Activated CD4-positive, alpha-beta T cell treated with anti-CD3 and anti-CD28 coated beads, Interleukin-2, amount 50 U/mL, for 1 hour (primary cell): Measurements from ENCODE around the gene CRYBG1.

Source experiments
- DNase-seq: peaks from one replicate; pipeline ENCODE4 v3.0.0-alpha.2; 2020

The CRYBG1 gene

DNA sequence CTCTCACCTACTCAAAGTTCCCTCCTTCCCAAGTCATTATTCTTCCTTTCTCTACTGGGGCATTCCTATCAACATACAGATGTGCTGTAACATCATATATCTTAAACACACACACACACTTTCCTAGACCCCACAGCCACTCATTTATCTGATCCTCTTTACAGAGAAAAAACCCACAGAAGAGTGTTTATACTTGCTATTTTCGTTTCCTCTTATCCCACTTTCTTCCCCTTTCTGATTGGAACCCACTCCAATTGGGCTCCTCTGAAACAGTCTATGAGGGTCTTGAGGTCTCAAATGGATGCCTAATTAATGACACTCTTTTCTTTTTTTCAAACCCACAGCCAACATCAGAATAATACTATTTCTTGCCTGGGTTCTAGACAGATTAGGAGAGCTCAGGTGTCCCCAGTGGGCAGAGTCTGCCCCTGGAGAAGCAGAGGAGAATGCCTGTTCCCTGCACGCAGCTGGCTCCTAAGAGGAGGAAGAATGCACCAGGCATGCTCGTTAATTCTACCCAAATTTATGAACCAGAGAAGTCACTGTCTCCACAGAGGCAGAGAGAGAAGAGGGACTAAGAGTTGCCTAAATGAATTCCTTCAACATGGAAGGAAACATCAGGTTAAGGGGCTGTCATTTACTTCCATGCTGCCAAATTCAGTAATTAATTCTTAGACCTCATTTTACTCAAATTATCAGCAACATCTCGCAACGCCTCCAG, 65.9 kb downstream of the CRYBG1 start:
- DNase-seq: no peak

DNA sequence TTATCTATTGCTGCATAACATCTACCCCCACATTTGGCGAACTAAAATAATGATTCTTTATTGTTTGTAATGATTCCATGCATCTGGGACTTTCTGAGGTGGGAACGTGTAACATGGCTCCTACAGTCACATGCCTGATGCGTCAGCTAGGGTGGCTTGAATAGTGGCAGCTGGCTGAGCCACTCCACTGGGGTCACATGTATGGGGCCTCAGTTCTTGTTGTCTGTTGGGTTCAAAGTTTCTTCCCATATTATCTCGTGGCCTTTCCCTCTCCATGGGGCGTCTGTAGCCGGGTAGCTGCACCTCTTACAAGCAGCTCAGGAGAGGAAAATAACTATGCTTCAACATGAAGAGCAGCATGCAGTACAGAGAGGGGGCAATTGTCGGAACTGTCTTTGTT, 69.9 kb downstream of the CRYBG1 start:
- DNase-seq: no peak

DNA sequence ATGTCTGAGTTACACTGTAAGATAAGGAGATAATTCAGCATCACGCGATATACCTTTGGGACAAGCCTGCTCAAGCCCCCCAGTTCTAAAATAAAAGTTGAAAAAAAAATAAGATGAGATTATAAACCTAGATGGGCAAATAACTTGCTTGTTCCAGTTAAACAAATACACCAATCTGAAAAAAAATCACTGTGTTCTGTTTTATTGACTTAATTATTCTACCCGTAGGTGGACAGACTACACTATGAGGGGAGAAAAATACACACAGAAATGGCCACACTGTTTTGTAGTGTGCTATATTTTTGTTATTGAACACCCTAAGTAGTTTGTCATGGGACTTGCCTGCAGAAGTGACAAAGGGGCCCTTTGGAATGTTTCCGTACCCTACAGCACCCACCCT, 70.9 kb downstream of the CRYBG1 start:
- no peak for DNase-seq

DNA sequence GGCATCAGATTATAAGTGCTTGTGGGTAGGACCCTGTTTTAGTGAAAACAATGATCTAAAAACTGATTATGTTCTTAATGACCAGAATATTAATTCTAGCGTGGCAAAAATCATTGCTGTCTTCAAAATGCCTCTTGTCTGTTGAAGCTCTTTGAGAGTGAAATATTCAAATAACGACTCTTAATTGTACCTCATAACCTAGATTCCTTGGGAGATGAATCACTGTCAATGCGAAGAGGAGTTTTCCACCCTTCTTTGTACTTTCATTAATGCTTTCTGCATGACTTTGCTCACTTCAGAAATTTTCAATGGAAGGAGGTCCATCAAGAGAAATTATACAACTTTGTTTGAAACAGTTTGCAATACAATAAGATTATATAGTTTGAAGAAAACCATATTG, 71.5 kb downstream of the CRYBG1 start:
- no peak for DNase-seq

DNA sequence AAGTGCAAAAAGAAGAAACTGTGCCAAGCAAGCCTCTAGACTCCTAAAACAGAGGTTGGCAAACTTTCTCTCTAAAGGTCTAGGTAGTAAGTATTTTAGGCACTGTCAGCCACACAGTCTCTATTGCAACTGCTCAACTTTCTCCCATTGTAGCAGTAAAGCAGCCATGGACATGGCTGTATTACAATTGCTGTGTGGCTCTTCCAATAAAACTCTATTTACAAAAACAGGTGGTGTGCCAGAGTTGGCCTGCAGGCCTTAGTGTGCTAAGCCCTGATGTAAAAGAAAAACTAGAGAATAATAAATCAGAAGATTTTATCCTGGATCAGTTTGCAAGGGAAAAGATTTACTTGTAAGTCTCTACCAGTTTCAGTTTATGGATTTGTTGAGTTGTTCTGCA, 74.0 kb downstream of the CRYBG1 start:
- DNase-seq: no peak

DNA sequence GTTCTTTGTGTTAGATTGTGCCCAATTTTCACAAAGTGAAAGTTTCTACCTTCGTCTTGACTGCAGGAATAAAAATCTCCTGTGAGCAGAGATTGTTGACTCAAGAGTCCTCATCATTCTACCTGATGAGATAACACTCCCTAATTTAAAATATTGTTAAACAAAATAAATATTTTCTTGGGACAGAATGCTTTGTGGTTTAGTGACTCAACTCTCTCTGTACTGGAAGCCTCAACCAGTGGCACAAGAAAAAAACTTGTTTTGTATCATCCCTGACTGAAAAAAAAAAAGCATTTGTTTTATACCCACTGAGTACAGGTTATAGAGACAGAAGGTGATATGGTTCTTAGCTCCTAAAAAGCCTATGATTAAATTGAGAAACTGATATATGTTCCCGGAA, 78.9 kb downstream of the CRYBG1 start:
- no peak for DNase-seq

DNA sequence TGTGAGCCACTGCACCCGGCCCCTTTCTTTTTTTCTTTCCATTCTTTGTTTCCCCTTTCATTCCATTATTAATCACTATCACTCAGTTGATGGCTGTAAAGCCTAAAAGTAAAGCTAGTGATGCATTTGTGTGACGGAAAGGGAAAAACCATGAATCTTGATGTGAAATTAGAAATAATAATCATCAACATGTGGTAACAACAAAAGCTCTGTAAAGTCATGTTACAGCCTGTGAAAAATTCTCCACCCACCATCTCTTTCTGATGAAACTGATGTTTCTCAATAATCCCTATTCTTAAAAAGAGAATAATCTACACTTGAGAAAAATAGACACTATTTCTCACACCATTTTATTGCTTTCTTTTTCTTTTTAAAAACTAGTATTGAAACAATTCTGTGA, 80.0 kb downstream of the CRYBG1 start:
- DNase-seq: no peak

DNA sequence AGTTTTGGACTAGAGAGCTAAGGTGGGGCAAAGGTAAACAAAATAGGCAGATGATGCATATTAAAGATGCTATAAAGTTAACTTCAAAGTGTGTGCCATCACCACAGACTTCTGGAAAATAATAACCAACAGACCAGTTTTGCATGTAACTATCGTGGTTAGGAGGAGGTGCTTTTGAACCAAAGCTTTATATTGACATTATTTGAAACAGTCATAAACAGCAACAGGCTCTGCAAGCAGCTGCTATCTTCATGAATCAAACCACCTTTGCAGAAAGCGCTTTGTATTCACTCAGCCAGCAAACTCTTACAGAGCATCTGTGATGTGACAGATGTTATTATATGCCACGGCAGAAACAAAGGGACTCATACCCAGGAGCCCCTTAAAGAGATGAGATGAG, 81.9 kb downstream of the CRYBG1 start:
- DNase-seq: no peak

DNA sequence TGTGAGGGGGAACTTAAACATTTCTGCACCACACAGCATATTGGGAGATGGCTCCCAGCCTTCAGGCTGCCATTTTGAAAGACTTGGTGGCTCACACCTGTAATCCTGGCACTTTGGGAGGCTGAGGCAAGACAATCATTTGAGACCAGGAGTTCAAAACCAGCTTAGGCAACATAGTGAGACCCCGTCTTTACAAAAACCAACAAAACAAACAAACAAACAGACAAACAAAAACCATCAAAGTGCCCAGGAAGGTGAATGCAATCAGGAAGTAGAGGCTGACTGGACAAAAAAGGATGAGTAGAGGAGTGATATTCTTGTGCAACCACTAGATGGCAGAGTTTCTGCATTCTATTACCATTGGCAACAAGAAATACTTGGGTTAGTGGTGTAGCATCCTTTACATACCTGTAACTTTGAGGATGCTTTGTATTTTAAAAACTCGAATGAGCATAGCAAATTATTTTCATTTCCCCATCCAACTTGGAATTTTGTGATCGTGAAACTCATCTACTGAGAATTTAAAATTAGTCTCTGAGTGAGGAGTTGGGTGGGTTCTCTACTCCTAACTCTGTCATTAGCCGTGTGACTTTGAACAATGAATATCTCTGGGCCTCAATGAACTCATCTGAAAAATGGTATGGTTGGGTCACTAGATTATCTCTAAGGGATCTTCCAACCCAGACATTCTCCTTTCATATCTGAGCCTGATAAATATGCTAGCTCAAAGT, 84.4 kb downstream of the CRYBG1 start:
- no peak for DNase-seq

DNA sequence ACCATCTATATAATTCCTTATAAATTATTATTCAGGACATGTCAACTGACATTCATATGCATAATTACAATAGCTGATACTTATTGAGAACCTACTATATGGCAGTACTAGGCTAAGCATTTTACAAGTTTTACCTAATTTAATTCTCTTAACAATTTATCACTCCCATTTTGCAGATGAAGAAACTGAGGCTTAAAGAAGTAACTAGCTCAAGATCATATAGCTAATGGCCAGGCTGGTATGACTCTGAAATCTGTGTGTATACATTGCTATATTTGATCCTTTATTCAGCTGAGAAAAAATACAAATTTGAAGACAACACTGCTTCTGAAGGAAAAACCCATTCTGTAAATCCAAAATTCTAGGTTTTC, 85.0 kb downstream of the CRYBG1 start:
- no peak for DNase-seq

DNA sequence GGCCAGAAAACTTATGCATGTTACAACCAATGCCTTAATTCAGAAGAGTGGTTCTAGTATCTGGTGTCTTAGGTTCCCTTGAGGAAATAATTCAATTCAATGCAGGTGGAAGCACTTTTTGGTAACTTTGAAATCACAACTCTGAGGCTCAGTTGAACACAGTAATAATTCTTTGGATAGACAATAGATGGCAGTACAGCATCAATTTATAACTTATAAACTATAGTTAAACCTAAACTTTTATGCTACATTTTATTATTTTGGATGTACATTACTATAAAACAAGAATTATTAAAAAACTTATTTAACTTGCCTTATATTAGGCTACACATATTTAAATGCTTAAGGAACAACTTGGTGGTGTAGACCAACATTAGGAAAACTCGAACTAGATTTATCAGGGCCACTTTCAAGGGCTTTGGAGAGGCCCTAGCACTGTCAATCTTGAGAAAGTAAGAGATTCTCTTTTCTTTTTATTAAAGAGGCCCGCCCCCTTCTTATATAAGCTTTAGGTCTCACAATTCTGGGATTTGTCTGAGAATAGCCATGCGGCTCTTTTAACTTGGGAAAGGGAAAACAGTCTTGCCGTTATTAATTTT, 85.9 kb downstream of the CRYBG1 start:
- DNase-seq: no peak

DNA sequence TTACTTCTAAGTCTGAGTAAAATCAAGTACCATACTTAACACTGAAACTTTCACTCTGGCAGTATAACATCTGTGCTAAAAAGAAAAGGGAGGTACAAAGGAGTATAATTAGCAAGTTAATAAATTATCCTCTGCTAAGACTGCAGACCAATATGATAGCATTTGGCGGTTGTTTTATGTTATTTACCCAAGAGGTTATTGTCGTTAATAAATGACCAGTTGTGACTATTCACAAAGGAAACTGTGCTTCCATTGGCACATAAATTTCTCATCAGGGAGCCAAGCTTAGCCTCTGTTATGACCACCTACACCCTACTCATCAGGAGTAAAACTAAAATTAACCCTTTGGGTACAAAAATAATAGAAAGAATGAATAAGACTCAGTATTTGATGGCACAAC, 86.5 kb downstream of the CRYBG1 start:
- no peak for DNase-seq

DNA sequence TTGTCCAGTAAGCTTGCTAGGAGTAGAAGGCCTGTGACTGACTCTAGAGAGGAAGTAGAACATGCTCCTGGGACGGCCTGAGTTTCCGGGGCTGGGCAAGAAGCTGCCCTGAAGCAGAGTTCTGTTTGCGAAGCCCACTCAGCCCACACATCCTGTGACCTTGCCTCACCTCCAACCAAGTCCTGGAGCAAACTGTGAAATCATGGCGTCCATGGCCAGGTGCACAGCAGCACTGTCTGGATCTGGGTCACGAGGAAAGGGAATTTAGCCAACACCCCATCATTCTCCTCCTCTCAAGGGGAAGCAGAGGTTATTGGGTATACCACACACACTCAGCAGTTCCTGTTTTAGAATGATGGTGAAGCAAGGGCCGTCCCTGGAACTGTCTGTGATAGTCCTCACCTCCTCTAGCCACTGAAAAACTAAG, 87.5 kb downstream of the CRYBG1 start:
- DNase-seq: peak; percentile 4

DNA sequence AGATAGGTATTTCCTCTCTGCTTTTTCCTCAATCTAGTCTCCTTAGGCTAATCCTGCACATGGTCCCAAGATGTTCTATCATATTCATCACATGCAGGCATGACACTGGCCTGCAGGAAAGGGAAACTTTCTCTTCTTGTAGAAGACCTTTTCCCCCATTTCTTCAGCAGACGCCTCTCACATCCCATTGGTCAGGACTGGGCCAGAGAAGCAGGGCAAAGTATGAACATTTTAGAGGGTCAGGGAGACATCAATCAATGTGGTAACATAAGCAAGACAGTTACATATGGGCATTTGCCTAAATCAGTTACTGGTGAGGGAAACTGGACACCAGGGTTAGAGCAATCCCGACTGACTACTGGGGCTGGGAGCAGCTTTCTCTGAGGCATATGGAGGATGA, 90.1 kb downstream of the CRYBG1 start:
- no peak for DNase-seq

DNA sequence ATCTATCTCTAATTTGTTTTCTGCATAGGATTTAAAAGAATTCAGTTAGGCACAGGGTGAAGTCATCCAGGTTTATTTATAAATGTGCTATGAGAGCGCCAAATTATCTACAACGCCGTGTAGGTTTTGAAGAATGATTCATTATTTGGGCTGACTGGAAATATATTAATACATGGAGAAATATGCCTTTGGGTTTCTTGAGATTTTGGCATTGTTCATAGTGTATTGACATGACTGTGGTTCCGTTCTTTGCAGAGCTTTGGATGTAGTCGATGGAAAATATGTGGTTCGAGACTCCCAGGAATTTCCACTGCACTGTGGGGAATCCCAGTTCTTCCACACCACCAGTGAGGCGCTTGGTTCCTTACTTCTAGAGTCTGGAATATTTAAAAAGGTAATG, 90.9 kb downstream of the CRYBG1 start:
- no peak for DNase-seq

DNA sequence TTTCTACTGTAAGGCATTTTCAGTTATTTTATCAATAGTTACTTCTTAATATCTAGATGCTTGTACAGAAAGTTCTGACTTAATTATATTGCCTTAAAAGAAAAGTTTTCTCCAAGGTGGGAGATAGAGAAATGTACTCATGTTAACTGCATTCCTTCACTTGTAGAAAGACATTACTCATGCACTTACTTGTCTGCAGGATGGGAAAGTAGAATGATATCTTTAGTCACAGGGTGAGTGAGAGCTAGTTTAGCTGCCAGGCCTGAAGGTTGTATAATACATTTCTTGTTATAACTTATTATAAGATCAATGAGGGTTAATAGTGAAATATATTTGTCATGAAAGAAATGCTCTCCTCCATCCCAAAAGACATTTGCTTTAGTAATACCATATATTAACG, 92.1 kb downstream of the CRYBG1 start:
- no peak for DNase-seq

DNA sequence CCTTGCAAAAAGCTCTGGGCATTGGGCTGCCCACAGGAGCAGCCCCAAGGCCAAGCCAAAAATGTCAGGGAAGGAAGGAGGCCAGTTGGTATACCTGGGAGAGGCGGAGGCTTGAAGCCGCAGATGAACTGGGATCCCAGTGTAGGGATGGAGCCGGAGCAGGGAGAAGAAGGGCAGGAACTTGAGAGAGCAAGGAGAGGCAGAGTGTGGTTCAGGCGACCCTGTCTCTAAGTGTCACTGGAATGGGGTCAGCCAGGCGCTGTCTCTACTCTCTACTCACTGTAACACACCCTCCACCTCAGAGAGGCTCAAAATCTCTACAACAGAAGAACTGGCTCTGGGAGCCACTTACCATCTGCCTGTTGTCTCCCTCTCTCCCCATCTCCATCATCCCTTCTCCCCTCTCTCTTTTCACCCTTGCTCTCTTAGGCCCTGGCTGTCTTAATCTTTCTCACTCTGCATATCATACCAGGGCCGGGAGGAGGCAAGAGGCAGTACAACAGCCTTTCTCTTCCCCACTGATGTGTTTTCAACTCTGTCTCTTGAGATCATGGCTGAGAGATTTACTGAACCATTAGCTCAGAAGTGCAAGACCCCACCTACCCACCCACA, 93.3 kb downstream of the CRYBG1 start:
- no peak for DNase-seq

DNA sequence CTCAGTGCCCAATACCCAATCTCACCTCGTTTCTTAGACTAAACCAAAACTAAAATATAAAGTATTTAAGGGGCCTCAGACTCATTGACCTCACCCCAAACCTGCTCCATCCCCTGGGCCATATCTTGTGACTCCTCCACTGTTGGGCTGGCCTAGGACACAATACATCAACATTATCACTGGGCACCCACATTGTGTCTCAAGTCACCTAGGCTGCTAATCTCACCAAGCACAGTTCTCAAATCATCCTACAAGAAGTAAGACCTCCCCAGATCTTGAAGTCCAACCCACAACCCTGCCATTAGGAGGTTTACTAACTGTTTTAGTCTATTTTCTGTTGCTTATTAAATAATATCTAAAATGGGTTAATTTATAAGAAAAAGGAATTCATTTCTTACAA, 96.2 kb downstream of the CRYBG1 start:
- no peak for DNase-seq

DNA sequence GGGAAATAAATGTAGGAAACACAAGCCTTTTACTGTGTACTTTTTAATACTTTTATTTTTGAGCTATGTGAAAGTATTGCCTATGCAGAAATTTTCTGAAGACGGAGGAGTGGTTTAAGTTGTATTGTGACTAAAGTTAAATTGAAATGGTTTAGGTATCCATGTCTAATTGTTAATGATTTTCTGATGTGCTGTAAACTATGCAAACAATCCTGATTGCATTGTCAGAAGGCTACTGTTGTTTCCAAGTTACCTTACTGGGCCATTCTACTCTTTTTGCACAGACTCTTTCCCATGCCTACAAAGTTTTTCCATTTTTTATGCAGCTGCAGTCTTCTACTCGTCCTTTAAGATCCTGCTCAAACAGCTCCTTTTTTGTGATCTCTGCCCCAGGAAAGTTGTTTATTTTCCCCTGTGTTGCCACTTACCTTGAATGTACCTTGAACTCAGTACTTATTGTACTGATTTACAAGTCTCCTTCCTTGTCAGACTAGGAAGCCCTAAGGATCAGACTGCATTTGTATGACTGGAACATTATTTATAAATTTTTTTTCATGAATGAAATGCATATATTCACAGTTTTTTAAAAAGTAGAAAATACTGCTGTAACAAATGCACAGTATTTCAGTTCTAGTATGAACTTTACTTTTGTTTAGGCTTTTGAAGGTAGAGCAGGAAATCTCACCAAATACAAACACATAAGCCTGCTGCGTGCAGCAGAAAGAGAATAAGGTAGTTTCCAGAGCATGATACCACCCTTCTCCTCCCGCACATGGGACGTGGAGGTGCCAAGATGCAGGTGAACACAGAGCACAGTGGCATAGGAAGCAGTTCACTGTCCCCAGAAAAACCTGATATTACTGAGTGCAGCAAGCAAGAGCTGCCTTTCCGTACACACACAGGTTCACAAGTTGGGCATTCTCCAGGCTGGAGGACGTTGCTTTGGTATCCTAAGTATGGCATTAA, 97.8 kb downstream of the CRYBG1 start:
- no peak for DNase-seq

DNA sequence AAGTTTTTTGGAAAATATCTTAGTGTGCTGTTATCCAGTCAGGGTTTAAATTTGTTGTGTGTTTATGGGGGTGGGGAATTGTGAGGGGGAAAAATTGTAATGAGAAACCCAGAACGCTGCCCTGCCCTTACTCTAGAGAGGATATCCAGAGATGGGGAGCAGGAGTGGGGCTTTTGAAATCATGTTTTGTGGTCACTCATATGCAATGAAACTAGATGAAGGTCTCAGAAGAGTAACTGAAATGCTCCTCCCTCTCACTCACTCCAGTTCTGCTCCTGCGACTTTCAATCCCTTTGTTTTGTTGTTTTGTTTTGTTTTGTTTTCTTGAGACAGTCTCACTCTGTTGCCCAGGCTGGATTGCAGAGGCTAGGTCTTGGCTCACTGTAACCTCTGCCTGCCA, 100.0 kb downstream of the CRYBG1 start:
- DNase-seq: no peak

DNA sequence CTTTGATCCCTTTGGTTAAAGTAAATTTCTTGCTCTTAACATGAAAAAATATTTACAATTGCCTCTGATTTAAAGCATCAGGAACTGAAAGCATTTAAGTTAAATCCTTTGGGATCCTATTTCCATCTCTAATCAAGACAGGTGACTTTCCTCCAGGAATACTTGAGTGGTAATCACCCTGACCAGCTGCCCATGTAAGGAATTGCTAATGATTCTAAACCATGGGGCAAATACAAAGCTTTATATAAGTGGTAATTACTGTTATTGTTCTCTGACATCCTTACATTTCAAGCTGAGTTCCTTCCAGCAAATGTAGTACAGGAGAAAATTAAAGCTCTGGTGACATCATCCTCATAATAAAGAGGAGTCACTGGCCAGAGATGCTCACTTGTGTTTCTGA, 100.6 kb downstream of the CRYBG1 start:
- no peak for DNase-seq

DNA sequence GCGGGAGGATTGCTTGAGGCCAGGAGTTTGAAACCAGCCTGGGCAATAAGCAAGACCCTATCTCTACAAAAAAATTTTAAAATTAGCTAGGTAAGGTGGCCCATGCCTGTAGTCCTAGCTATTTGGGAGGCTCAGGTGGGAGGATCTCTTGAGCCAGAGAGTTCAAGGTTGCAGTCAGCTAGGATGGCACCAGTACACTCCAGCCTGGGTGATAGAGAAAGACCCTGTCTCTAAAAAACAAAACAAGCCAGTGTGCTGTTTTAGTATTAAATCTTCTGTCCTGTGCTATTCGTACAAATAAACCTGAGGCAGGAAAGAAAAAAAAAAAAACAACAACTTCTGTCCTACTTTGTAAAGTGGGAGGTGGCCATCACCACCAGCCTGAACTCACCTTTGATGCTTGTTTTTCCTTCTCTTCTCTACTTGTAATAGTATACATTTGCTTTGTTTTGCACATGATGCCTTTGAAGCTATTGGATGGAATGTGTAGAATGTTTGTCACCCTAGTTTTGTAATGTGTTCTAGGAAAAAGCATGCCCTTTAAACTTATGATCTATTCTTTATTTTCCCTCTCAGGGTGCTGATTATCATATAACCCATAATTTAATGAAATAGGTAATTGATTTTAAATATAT, 102.5 kb downstream of the CRYBG1 start:
- no peak for DNase-seq
